ENCODE results near the gene RASGRP4.
"Not testable (repeated sequence)": the region's sequence is repeated elsewhere in the genome, so short reads cannot be mapped to it uniquely, and the experiment has no call there.

The RASGRP4 gene

GRCh38 chr19:38445362-38445761 is 19.3 kb upstream of the RASGRP4 start:
- no peak for DNase-seq (ENCODE audit: low read depth, low spot score)

DNA sequence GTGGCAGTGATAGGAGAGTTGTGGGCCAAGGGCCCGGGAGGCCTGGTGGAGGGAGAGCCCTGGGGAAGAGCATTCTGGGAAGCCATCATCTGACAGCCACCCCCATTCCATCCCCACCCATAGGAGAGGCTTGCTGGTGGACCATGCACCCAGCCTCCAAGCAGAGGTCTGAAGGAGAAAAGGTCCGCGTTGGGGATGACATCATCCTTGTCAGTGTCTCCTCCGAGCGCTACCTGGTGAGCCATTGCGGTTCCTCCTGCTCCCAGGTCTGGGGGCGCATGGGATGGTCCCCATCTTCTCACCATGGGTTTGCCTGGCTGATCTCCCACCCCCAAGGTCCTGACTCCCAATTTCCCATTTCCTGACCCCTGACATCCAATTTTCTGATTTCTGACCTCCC is 18.0 kb upstream of the RASGRP4 start:
- no peak for DNase-seq (ENCODE audit: low read depth, low spot score)

DNA sequence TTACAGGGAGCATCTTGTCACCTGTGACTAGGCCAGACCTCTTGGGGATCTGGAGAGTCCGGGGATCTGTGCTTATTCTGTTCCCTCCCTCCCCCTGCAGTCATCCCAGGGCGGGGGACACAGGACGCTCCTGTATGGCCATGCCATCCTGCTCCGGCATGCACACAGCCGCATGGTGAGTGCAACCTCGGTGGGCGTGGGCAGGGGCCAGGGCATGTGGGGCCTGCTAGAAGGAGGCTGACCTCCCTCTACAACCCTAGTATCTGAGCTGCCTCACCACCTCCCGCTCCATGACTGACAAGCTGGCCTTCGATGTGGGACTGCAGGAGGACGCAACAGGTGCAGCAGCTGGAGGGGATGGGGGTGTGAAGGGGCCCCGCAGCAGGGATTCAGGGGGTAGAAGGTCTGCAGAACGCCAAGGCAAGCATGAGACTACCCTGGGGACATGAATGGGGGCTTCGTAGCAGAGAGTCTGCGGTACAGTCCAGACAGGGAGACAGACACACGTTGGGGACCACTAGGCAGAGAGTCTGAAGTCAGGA is 17.5 kb upstream of the RASGRP4 start:
- no peak for DNase-seq (ENCODE audit: low read depth, low spot score)

- no peak for DNase-seq (ENCODE audit: low read depth, low spot score)
Observed at GRCh38 chr19:38442736-38443135, 16.7 kb upstream of the RASGRP4 start.

- no peak for DNase-seq (ENCODE audit: low read depth, low spot score)
Observed at GRCh38 chr19:38441657-38442348, 15.8 kb upstream of the RASGRP4 start.

DNA sequence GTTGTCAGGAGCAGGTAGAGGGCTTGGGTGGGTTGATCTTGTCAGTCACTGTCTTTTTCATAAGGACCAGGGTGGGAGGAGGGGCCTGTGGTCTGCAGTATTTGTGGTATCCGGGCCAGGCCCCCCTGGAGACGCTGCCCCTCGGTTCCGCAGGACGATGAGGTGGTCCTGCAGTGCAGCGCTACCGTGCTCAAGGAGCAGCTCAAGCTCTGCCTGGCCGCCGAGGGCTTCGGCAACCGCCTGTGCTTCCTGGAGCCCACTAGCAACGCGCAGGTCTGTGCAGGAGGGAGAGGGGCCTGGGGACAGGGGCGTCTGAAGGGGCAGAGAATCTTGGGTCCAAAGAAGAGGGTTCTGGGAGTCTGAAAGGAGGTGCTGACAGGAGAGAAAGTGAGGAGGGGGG is 14.6 kb upstream of the RASGRP4 start:
- DNase-seq (ENCODE audit: low read depth, low spot score): no peak

DNA sequence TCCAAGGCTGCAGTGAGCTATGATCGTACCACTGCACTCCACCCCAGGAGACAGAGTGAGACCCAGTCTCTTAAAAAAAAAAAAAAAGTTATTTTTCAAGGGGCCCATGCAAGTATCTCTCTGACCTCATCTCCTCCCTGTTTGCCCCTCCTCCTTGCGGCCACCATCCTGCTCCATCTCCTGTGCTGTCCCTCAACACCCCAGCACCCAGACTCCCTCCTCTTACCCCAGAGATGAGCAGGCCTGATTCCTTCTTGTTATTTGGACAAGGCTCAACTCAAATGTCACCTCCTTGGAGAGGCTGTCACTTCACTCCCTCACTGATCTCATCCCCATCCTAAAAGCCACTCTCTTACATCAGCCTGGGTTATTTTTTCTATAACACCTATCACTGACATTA is 11.9 kb upstream of the RASGRP4 start:
- no peak for DNase-seq (ENCODE audit: low read depth, low spot score)

- no peak for DNase-seq (ENCODE audit: low read depth, low spot score)
Observed at GRCh38 chr19:38437295-38437694, 11.3 kb upstream of the RASGRP4 start.

DNA sequence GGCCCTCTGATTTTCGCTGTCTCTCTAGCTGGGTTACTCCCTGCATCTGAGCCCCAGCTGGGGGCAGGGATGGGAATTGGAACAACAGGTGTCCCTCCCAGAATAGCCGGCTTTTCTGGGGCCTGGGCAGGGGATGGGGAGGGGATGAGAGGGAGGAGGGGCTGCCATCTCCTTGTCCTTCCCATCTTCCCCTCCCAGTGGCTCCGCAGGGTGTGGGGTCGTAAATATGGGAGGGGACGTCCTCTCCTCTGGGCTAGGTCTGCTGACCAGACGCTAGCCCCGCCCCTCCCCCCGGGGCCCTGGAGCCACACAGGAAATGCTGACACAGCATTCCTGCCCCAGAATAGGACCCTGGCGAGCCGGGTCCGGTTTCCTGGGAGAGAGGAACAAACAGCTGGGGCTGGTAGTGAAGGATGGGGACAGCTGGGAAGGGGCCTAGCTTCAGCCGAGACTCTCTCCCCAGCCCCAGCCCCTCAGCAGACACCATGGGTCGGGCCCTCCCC is 8.6 kb upstream of the RASGRP4 start:
- no peak for DNase-seq (ENCODE audit: low read depth, low spot score)

DNA sequence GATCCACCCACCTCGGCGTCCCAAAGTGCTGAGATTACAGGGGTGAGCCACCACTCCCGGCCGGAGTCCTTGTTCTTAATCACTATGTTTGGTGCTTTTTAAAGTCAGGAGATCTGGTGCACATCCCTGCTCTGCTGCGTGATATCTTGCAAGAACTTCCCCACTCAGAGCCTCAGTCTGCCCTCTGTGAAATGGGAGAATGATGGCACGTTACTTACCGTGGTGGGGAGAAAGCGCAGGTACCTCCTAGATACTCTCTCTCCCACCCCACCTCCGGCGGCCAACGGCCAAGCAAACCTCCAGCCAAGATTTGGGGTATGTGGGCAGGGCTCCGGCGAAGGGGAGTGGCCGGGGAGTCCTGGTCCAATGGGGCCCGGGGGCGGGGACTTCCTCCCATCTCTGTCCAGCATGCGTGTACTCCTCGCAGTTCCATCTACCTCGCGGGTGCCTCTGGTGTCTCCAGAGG is 7.3 kb upstream of the RASGRP4 start, which contains the start of gene RYR1:
RYR1 (plus strand) TSS at position 424 of the 466 bp plus-strand sequence. CDS start 139 bp downstream, outside the sequence.
- DNase-seq (ENCODE audit: low read depth, low spot score): no peak

DNA sequence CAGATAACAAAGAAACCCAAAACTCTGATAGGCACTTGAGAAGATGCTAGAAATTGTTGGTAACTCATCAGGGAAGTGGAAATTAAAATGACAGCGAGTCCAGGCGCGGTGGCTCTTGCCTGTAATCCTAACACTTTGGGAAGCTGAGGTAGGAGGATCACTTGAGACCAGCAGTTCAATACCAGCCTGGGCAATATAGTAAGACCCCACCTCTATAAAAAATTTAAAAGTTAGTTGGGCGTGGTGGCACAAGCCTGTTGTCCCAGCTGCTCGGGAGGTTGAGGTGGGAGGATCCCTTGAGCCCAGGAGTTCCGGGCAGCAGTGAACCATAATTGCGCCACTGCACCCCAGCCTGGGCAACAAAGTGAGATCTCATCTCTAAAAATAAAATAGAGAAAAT is 4.9 kb upstream of the RASGRP4 start:
- no peak for DNase-seq (ENCODE audit: low read depth, low spot score)

DNA sequence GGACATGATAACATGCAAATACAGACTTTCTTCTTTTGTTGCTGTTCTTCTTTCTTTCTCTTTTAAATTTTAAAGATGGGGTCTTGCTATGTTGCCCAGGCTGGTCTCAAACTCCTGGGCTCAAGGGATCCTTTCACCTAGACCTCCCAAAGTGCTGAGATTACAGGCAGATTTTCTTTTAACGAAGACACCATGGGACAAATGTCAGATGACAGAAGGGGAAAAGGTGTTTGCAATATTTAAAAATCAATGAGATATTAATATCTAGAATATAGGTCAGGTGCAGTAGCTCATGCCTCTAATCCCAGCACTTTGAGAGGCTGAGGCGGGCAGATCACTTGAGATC is 3.8 kb upstream of the RASGRP4 start:
- no peak for DNase-seq (ENCODE audit: low read depth, low spot score)

DNA sequence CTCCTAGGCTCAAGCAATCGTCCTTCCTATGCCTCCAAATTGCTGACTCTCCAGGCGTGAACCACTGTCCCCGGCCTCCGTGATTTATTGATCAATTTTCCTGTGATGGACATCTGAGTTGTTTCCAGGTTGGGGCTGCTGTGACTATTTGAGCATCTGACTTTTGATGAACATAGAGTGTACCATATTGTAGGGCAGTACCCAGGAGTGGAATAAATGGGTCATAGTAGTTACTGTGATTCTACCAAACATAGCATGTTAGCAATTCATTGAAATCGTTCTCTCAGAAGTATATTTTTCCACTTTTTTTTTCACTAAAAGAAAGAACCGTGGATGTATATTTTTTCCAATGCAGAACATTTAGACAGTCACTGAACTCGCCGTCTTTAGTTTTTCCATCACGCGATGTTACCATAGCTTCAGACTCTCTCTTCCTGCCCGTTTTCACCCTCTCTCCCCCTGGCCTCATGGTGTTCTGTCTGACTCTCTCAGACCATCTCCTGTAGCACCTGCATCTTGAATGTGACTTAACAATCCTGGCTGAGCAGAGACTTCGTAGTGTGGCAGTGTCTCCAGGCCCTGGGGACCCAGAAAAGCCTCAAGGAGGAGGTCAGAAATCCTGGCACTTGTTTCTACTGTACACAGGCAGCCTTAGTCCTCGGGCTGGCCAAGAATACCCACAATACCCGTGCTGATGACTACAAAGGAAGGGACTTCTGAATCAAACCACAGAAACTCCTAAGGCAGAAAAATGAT is 3.2 kb upstream of the RASGRP4 start:
- no peak for DNase-seq (ENCODE audit: low read depth, low spot score)

DNA sequence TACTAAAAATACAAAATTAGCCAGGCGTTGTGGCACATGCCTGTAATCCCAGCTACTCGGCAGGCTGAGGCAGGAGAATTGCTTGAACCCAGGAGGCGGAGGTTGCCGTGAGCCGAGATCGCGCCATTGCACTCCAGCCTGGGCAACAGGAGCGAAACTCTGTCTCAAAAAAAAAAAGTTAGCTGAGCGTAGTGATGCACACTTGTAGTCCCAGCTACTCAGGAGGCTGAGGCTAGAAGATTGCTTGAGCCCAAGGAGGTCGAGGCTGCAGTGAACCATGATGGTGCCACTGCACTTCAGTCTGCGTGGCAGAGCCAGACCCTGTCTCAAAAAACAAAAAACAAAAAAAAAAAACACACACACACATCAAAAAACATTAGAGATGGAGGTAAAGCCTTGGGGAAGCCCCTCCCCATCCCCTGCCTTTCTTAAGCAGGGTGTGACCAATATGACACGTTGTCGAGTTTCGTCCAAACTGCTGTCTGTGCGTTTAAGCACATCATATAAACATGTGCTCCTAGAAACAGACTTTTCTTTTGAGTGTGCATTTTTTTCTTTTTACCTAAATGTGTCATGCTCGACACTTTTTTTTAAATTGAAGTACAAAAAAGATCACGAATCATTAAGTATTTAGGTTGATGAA is 1.1 kb upstream of the RASGRP4 start:
- not testable (repeated sequence) for DNase-seq (ENCODE audit: low read depth, low spot score)

GRCh38 chr19:38425222-38425809 is 703 bp downstream of the RASGRP4 start:
- no peak for DNase-seq (ENCODE audit: low read depth, low spot score)

GRCh38 chr19:38424272-38424671 is 1.7 kb downstream of the RASGRP4 start:
- no peak for DNase-seq (ENCODE audit: low read depth, low spot score)

- DNase-seq (ENCODE audit: low read depth, low spot score): no peak
Observed at GRCh38 chr19:38422438-38422837, 3.6 kb downstream of the RASGRP4 start.

DNA sequence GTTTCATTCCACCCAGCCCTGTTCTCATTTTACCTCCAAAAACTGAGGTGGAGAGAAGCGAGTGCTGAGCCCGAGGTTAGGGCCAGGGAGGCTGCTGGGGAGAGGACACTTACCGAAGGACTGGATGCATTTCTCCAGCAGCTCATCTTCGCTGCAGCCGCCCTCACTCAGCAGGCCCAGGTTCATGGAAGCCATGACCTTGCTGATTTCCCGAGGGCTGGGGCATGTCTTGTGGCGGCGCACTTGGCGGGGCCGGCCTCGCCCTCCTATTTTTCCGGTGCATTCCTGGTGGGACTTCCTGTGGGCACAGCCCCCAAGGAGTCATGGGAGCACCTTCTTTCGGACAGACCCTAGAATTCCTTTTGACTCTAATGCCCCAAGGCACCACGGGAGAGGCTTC is 4.2 kb downstream of the RASGRP4 start:
- DNase-seq (ENCODE audit: low read depth, low spot score): no peak

DNA sequence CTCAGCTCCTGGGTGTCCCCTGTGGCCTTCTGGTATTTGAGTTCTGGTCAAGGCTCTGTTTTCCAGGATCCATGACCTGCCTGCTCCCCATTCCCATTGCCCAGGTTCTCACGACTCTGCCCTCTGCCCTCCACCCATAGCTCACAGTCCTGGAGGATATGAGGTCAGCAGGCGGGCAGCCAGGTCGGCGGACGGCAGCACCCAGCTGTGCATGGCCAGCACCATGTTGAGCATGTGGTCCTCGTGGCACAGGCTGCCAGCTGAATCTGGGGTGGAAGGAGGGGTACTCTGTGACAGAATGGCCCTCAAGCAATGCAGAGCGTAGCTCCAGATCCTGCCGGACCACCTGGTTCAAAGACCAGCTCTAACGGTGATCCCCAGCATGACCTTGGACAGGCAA is 5.1 kb downstream of the RASGRP4 start:
- DNase-seq (ENCODE audit: low read depth, low spot score): no peak

DNA sequence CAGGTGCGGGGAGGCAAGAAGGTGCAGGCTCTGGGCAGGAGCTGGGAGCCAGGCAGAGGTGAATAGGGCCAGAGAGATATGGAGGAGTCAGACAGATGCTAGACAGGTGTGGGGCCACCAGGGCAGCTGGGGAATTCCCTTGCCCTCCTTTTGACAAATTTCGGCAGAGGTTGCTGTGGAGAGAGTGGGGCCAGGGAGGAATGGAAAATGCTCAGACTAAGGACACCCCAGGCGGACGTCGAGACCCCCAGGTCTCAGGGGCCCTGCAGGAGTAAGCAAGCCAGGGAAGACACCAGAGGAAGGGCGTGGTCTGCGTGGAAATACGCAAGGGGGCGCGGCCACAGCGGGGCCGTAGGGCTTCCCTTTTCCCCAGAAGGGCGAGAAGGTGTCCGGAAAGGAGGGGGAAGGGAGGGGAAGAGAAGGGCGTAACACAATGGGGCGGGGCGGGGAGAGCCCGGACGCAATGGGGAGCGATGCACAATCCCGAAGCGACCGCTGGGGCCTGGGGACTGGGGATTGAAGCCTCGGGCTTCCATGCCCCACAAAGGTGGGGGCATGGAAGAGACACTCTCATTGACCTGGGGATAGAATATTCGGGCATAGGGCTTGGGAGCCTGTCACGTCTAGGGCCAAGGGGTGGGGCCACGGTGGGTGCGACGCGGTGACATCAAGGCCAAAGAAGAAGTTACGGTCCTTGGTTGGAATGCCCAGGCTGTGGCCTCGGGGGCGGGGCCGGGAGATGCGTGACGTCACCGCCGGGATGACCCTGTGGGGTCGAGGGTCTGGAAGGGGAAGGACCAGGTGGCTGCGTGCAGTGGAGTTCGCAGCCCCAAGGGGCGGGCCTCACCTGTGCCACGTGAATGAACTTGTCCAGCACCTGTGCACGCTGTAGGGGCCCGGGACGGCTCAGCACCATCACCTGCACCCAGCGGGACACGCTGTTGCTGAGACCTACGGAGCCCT is 8.2 kb downstream of the RASGRP4 start:
- DNase-seq (ENCODE audit: low read depth, low spot score): no peak

- DNase-seq (ENCODE audit: low read depth, low spot score): no peak
Observed at GRCh38 chr19:38417146-38417543, 8.9 kb downstream of the RASGRP4 start.
